ENCODE data around the gene SPACDR.

SPACDR gene

GRCh38 chr7:100407285-100408180 lies 56.5 kb downstream of the SPACDR start:
- DNase-seq = peak; percentile 77

GRCh38 chr7:100406767-100407166 lies 57.3 kb downstream of the SPACDR start:
- DNase-seq = peak; percentile 24

Measured in fibroblast of skin of back (primary cell).